Ovary (tissue), 9 donors: ENCODE measurements around the gene USP30. TPM values are rescaled to one million over a fixed set of nuclear protein-coding genes. Genes with fewer than 3 reads are reported as not detected.
"Not testable (repeated sequence)": the region's sequence is repeated elsewhere in the genome, so short reads cannot be mapped to it uniquely, and the experiment has no call there.

ENCODE experiments used
- DNase-seq, 5 donors: peaks; one replicate each; pipeline ENCODE4 v3.0.0-alpha.2; 2019 to 2020
- H3K27ac ChIP-seq, 2 donors: fragments of 200-600 bp; one replicate each; pipeline versions ENCODE4 v1.5.1 to v1.8.0; 2019 to 2022
- H3K27me3 ChIP-seq: fragments of 200-600 bp; one replicate; pipeline ENCODE4 v1.8.0; 2022
- H3K36me3 ChIP-seq: fragments of 200-600 bp; sonication (generic); one replicate; pipeline ENCODE4 v1.5.1; 2019
- H3K4me1 ChIP-seq: one replicate; pipeline ENCODE4 v1.8.1; 2013; ENCODE audit warnings: mild to moderate bottlenecking, moderate library complexity; ENCODE audit not compliant: insufficient read depth
- H3K4me3 ChIP-seq: fragments of 200-600 bp; sonication (generic); one replicate; pipeline ENCODE4 v1.5.1; 2017
- H3K9me3 ChIP-seq, 2 donors: fragments of 200-600 bp in 1 of 2; sonication (generic) in 1 of 2; one replicate each; pipeline versions ENCODE4 v1.5.1 to v1.8.1; 2013 to 2019; ENCODE audit warnings: mild to moderate bottlenecking in 1 of 2, moderate library complexity in 1 of 2
- EP300 ChIP-seq: sonication (generic); formaldehyde crosslinking; IDR thresholded peaks from one replicate; pipeline ENCODE4 v1.6.1; 2017; ENCODE audit warnings: antibody characterized with exemption
- POLR2A ChIP-seq: fragments of 450-650 bp; IDR thresholded peaks from one replicate; pipeline ENCODE4 v1.6.1; 2017; ENCODE audit warnings: antibody characterized with exemption, mild to moderate bottlenecking, moderate library complexity
- WGBS, 3 donors: extraction: QIAGEN DNeasy Blood & Tissue Kit in 1 of 3; methylation state at CpG; one replicate each; pipeline versions ENCODE4 v1.1.5 to v1.1.7; 2013 to 2017; 5-methylcytosine and 5-hydroxymethylcytosine counted together
- intact Hi-C, 4 donors: fragments of 100-400 bp; cut with DNase I; formaldehyde crosslinking; loops; one replicate each; pipeline versions ENCODE4 v1.11.0 to v1.15.1; 2022 to 2023
- polyA plus RNA-seq, 2 donors: library from polyadenylated mRNA; stranded (reverse); fragments of 200-250 nt in 1 of 2; fragments of 350-450 nt in 1 of 2; fragmentation: Illumina TruSeq in 1 of 2; extraction: RNeasy Lipid Tissue Mini Kit (QIAGEN cat#74804) in 1 of 2; gene quantifications; one replicate each; pipeline ENCODE4 v1.2.3, GENCODE V29; 2013 to 2014
- total RNA-seq, 7 donors: library from RNA; depleted of rRNA in 2 of 7; stranded (reverse); fragments of >200 nt in 2 of 7; fragmentation: NEBNext Ultra II Directional in 3 of 7; extraction: Animal tissue kit (Norgen Biotek cat#: 25700) in 3 of 7; gene quantifications; one replicate each; pipeline versions ENCODE4 v1.1.0 to v1.2.4, GENCODE V29; 2016 to 2023
- TF ChIP-seq, protein P1 (sequence below), 3 donors: fragments of 450-650 bp in 2 of 3; fragments of 200-600 bp in 1 of 3; IDR thresholded peaks; one replicate each; pipeline versions ENCODE4 v1.5.1 to v1.8.0; 2016 to 2022; ENCODE audit warnings: antibody characterized with exemption in 3 of 3, mild to moderate bottlenecking in 1 of 3
- donor health status: DM: no; HTN: no; CAD: no; lungs with moderate emphysema.
- donor health status: DM: no; HTN: no; CAD: no.
- donor health status: Bipolar disorder and iron deficiency.
- donor health status: DM: yes; HTN: yes; CAD: no.
- donor health status: DM: no; HTN: no; CAD: no.
- donor health status: DM: yes; HTN: yes; CAD: no.

Gene USP30
- total and polyA plus RNA-seq, 9 donors = 11.8 to 27.1 (median 21.0) TPM

DNA sequence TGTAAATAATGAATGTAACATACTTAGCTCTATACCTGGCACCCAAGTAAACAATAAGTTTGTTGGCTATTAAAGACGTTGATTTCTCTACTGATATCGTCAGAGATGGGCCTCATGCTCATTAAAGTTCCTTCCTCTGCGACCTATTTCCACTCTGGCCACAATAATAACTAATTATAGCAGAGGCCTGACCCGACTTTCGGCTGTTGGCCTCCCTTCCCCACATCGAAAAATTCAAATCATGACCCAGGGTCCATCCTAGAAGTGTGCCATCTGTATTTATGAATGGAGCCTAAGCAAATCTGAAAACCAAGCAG lies 321 bp upstream of the USP30 start:
- Histone ChIP-seq H3K9me3 (no peaks in the 10 kb centered on the region), H3K27ac (peak overlapping the region in 1 of 2 donors; percentile 47), H3K4me3 (peak overlapping the region; percentile 80), H3K27me3 (no peaks in the 10 kb centered on the region), H3K4me1 (peaks cover 11% of the 10 kb centered on the region), H3K36me3 (no peaks in the 10 kb centered on the region)
- no peak for TF ChIP-seq POLR2A
- TF ChIP-seq, protein P1, sequence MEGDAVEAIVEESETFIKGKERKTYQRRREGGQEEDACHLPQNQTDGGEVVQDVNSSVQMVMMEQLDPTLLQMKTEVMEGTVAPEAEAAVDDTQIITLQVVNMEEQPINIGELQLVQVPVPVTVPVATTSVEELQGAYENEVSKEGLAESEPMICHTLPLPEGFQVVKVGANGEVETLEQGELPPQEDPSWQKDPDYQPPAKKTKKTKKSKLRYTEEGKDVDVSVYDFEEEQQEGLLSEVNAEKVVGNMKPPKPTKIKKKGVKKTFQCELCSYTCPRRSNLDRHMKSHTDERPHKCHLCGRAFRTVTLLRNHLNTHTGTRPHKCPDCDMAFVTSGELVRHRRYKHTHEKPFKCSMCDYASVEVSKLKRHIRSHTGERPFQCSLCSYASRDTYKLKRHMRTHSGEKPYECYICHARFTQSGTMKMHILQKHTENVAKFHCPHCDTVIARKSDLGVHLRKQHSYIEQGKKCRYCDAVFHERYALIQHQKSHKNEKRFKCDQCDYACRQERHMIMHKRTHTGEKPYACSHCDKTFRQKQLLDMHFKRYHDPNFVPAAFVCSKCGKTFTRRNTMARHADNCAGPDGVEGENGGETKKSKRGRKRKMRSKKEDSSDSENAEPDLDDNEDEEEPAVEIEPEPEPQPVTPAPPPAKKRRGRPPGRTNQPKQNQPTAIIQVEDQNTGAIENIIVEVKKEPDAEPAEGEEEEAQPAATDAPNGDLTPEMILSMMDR (IDR thresholded peaks at IDR 0.05) = no peak
- TF ChIP-seq EP300 = no peak
- intact Hi-C loops = no loop called here
- DNase-seq = no peak
- 7 to 8% (median 7%) methylated on average over 6 of the region's 6 CpGs for WGBS, 3 donors

DNA sequence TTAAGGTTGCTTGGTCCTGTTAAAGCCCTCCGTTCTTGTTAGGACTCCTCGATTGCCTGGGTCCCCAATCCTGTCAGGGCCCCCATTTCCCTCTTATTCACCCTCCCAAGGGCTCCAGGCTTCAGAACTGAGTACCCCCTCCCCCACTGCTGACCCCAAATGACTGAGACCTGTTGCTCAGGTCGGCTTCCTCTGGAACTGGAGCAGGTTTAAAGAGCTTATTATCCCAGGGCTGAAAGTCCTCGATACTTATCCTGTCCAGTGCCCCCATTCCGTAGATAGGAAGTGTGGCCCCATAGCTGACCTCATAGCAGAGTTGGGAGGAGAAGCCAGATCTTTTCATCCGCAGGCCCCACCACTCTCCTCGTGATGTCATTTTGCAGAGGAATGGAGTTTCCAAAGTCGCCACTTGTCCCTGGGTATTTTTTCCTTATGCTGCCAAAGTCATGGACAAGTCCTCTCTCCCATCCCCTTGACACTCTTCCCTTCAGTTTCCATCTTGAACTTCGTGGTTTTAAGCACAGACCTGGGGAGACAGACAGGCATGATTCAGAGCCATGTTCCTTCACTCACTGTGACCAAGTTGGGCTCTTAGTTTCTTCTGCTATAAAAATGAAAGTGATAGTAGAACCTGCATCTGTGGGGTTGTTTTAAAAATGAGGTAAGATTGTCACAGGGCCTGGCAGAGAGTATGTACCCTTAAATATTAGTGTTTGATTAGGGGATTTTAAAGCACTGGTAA lies 1.2 kb downstream of the USP30 start:
- H3K9me3 ChIP-seq = no peaks in the 10 kb centered on the region
- 17 to 25% (median 20%) methylated on average over 9 of the region's 9 CpGs for WGBS, 3 donors

DNA sequence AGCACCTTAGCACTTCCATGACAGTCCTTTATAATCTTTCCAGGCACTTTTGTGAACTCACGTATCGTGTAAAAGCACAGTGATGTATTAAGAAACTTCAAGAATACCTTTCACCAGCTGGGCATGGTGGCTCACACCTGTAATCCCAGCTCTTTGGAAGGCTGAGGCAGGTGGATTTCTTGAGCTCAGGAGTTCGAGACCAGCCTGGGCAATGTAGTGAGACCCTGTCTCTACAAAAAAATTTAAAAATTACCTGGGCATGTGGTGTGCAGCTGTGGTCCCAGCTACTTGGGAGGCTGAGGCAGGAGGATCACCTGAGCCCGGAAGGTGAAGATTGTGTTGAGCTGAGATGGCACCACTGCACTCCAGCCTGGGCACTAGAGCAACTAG lies 1.7 kb downstream of the USP30 start:
- H3K4me1 ChIP-seq = peaks cover 11% of the 10 kb centered on the region
- H3K27ac ChIP-seq, H3K9me3 ChIP-seq, H3K36me3 ChIP-seq, DNase-seq, H3K27me3 ChIP-seq, H3K4me3 ChIP-seq, intact Hi-C loops: not testable (repeated sequence)
- WGBS, 3 donors = 88 to 96% (median 89%) methylated on average over 4 of the region's 4 CpGs

More for the DNA sequence above, 1.2 kb downstream of the USP30 start:
- no peak for DNase-seq
- peak overlapping the region; percentile 47 to 77 for H3K27ac ChIP-seq
- peak overlapping the region; percentile 80 for H3K4me3 ChIP-seq
- intact Hi-C loops = no loop called here
- H3K27me3 ChIP-seq = no peaks in the 10 kb centered on the region
- peaks cover 11% of the 10 kb centered on the region for H3K4me1 ChIP-seq
- H3K36me3 ChIP-seq = no peaks in the 10 kb centered on the region
- TF ChIP-seq POLR2A (no peak), EP300 (no peak)
- TF ChIP-seq, protein P1 (IDR thresholded peaks at IDR 0.05) = no peak

DNA sequence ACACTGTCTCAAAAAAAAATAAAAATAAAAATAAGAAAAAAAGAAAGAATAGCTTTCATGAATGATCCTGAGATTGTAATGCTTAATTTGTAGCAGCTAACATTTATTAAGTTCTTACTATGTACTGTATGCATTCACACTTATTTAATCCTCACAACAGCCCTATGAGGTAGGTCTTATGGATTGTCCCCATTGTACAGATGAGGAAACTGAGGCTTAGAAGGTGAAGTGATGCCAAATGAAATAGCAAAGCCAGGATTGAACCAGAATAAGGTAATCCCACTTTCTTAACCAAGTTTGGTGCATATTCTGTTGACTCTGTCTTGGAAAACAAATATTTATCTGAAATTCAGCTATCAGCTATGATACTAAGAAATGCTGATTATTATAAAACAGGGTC lies 2.1 kb downstream of the USP30 start:
- H3K4me3 ChIP-seq = no peak overlapping the region
- H3K36me3 ChIP-seq = no peaks in the 10 kb centered on the region
- no peaks in the 10 kb centered on the region for H3K9me3 ChIP-seq
- intact Hi-C loops = no loop called here
- TF ChIP-seq EP300 = no peak
- TF ChIP-seq, protein P1 (IDR thresholded peaks at IDR 0.05) = no peak
- no peak for TF ChIP-seq POLR2A
- no peaks in the 10 kb centered on the region for H3K27me3 ChIP-seq
- peaks cover 11% of the 10 kb centered on the region for H3K4me1 ChIP-seq
- H3K27ac ChIP-seq = no peak overlapping the region
- no peak for DNase-seq

DNA sequence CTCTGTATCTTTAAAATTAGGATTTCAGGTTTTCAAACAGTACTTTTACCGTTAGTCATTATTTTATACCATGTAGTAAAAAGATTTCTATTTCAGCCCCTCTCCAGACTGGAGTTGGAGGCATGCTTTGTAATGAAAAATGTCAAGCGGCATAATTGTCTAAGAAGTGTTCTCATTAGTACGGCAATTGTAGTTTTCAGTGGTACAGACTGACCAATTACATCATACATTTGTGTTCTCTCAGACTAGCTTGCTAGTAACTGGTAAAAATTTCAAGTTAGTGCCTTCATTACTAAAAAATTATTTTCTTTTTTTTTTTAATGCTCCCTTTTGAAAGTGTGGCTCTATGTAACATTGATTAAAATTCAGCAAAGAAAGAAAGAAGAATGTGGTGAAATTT lies 4.5 kb downstream of the USP30 start:
- 78 to 82% (median 80%) methylated on average over 3 of the region's 3 CpGs for WGBS, 3 donors
- TF ChIP-seq, protein P1 (IDR thresholded peaks at IDR 0.05) = no peak
- Histone ChIP-seq H3K27me3 (no peaks in the 10 kb centered on the region), H3K4me1 (peaks cover 11% of the 10 kb centered on the region), H3K27ac (no peak overlapping the region), H3K9me3 (no peaks in the 10 kb centered on the region), H3K36me3 (no peaks in the 10 kb centered on the region), H3K4me3 (no peak overlapping the region)
- intact Hi-C loops = no loop called here
- no peak for DNase-seq
